Activated naive CD4-positive, alpha-beta T cell treated with anti-CD3 and anti-CD28 coated beads for 36 hours (primary cell): Measurements from ENCODE around the gene TMEM101. TPM values are rescaled to one million over a fixed set of nuclear protein-coding genes. Genes with fewer than 3 reads are reported as not detected.
"Not testable (repeated sequence)": the region's sequence is repeated elsewhere in the genome, so short reads cannot be mapped to it uniquely, and the experiment has no call there.

Experiments
- CTCF ChIA-PET: fragments of 350-600 bp; sonication (Branson Sonifier 250); formaldehyde crosslinking; loops from one replicate; lab custom pipeline; 2021; ENCODE audit warnings: antibody characterized with exemption; lab: Charles Lee
- DNase-seq: peaks from one replicate; pipeline ENCODE4 v3.0.0-alpha.2; 2020
- H3K27ac Mint-ChIP-seq: one replicate; pipeline ENCODE4 v1.8.0; 2021; ENCODE audit warnings: mild to moderate bottlenecking, mixed read lengths
- H3K27me3 Mint-ChIP-seq: one replicate; pipeline ENCODE4 v1.8.0; 2021; ENCODE audit warnings: low read depth, mixed read lengths
- H3K36me3 Mint-ChIP-seq: one replicate; pipeline ENCODE4 v1.8.0; 2021; ENCODE audit warnings: low read depth, mixed read lengths
- H3K4me1 Mint-ChIP-seq: one replicate; pipeline ENCODE4 v1.8.0; 2021; ENCODE audit warnings: low read depth, mixed read lengths
- H3K4me3 Mint-ChIP-seq: one replicate; pipeline ENCODE4 v1.8.0; 2021; ENCODE audit warnings: mild to moderate bottlenecking, moderate library complexity, mixed read lengths
- H3K9me3 Mint-ChIP-seq: one replicate; pipeline ENCODE4 v1.8.0; 2021; ENCODE audit warnings: mixed read lengths
- intact Hi-C: fragments of 100-400 bp; cut with micrococcal nuclease; formaldehyde crosslinking; loops from one replicate; pipeline ENCODE4 v1.15.1; 2023
- total RNA-seq, 2 experiments: library from RNA; stranded (reverse); gene quantifications; one replicate each; pipeline ENCODE4 v1.2.3, GENCODE V29; 2021

The TMEM101 gene
- 10 to 100 TPM; 25.6 to 26.7 TPM for total RNA-seq

DNA sequence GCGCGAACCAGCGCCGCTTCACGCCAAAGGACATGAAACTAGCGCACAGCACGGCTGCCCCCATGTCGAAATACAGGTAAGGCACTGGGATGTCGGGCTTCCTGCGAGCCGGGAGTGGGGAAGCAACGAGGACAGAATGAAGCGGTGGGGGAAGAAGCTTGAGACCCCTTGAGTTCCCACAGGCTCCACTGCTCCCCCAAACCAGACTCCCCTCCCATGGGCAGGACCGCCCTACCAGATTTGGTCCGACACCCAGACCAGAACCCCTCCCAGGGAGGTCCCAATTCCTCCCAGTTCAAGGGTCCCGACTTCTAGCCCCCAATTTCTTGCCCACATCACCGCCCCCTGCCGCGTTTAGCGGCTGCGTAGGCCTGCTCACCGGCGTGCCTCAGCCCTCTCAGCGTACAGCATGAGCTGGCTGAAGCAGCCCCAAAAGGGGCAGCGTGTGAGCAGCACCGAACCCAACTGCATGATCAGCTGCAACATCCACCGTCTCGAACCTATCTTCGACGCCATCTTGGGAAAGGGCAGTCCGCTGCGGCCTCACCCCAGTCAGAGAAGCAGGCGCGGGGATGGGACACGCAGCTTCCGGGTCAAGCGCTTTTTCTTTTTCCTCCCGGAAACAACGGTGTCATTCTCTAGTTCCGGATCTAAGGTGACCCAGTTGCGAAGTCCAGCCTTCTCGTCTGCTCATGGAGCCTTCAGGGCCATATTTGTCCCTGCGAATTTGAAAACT is at the start of gene TMEM101:
TMEM101 (minus strand) TSS at position 527 of the 736 bp plus-strand sequence; CDS start at position 516, 11 bp downstream.
- CTCF ChIA-PET, result interaction anchor here (1.9 kb wide), 1 partner anchor 109 kb away, joined by 4 read pairs; the partner anchor contains the start of gene HDAC5
- peak; percentile 93 for DNase-seq
- Mint-ChIP-seq H3K27ac (peak within 1 kb of the TSS; percentile 90), H3K4me3 (peak within 1 kb of the TSS; percentile 100), H3K4me1 (peaks cover 12% of the 10 kb centered on the region), H3K36me3 (peaks cover 4% of the 10 kb centered on the region), H3K27me3 (no peaks in the 10 kb centered on the region), H3K9me3 (no peaks in the 10 kb centered on the region)
- intact Hi-C loops, result loop anchor here (1.0 to 10.0 kb wide), 3 partner anchors 56 to 530 kb away; partner anchors contain the start of genes DHX8, G6PC3 and TMUB2

DNA sequence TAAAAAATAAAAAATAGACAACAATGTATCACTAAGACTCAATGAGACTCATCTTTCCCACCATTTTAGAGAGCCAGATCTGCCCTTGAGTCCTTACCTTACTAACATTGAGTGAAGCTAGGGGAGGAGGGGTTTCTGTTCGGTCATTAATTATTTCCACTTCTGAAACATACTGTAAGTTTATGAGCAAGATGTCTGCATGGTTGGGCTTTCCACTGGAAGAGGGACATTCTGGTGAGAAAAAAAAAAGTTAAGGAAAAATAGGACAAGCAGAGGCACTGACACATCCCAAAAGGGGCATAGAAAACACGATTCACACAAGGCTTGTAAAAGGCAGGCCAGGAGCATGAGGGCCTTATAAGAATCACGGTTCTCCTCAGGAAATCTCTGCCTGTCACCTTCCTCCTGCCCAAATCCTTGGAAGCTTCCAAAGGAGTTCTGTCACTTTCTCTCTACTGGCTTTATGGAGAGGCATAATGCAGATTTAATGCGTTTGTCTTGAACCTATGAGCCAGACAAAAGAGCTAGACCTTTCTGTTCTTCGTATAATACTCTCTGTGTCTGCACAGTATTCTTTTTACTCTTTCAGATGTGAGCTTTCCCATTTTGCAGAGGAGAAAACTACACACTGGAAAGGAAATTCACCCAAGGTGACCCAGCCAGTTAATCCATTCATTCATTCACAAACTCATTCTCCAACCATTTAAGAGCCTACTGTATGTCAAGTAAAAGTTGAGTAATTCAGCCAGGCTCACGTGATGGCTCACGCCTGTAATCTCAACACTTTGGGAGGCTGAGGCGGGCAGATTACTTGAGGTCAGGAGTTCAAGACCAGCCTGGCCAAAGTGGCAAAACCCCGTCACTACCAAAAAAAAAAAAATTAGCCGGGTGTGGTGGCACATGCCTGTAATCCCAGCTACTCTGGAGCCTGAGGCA is 49.2 kb upstream of the TMEM101 start:
- peak overlapping the region; percentile 15 for H3K27ac Mint-ChIP-seq
- no peak for DNase-seq
- H3K36me3 Mint-ChIP-seq, result peaks cover 38% of the 10 kb centered on the region
- peaks cover 62% of the 10 kb centered on the region for H3K4me1 Mint-ChIP-seq
- intact Hi-C loops, result no loop called here
- peak overlapping the region; percentile 2 for H3K4me3 Mint-ChIP-seq
- H3K9me3 Mint-ChIP-seq, result no peaks in the 10 kb centered on the region
- H3K27me3 Mint-ChIP-seq, result no peaks in the 10 kb centered on the region
- CTCF ChIA-PET, result interaction anchor here (0.7 kb wide), 1 partner anchor 42 kb away, joined by 3 read pairs; no protein-coding TSS in a partner anchor

- Mint-ChIP-seq H3K4me3 (no peak overlapping the region), H3K9me3 (no peaks in the 10 kb centered on the region), H3K27ac (no peak overlapping the region), H3K4me1 (peaks cover 57% of the 10 kb centered on the region), H3K36me3 (peaks cover 45% of the 10 kb centered on the region), H3K27me3 (no peaks in the 10 kb centered on the region)
- CTCF ChIA-PET, result no interaction called here
- intact Hi-C loops, result no loop called here
- no peak for DNase-seq
Measured at GRCh38 chr17:44062871-44063270, 48.1 kb upstream of the TMEM101 start.

- peaks cover 46% of the 10 kb centered on the region for H3K4me1 Mint-ChIP-seq
- CTCF ChIA-PET, result no interaction called here
- H3K27me3 Mint-ChIP-seq, result no peaks in the 10 kb centered on the region
- H3K27ac Mint-ChIP-seq, result no peak overlapping the region
- H3K4me3 Mint-ChIP-seq, result no peak overlapping the region
- no peak for DNase-seq
- H3K36me3 Mint-ChIP-seq, result peaks cover 45% of the 10 kb centered on the region
- intact Hi-C loops, result no loop called here
- H3K9me3 Mint-ChIP-seq, result no peaks in the 10 kb centered on the region
Measured at GRCh38 chr17:44061446-44061845, 46.7 kb upstream of the TMEM101 start.

DNA sequence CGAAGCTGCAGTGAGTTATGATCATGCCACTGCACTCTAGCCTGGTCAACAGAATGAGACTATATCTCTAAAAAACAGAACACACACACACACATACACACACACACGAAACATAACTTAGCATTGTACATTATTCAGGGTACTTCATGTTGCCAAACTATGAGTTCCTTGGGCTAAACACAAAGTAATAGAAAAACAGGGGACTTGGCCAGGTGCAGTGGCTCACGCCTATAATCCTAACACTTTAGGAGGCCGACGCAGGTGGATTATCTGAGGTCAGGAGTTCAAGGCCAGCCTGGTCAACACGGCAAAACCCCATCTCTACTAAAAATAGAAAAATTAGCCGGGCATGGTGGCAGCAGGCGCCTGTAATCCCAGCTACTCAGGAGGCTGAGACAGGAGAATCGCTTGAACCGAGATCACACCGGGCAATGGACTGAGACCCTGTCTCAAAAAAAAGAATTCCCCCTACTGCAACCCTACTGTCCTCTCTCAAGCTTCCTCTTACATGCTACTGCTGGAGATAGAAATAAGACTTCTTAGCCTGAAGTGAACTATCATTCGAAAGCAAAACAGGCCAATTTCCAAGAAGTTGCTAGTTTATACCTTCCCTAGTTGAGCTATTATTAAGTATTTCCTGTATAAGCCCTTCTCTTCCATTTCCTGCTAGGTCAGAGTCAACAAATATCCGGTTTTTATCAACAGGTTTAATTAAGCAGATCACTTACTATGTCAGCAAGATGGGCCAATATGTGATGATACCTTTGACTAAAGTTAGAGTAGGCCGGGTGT is 44.5 kb upstream of the TMEM101 start:
- H3K27ac Mint-ChIP-seq, result no peak overlapping the region

DNA sequence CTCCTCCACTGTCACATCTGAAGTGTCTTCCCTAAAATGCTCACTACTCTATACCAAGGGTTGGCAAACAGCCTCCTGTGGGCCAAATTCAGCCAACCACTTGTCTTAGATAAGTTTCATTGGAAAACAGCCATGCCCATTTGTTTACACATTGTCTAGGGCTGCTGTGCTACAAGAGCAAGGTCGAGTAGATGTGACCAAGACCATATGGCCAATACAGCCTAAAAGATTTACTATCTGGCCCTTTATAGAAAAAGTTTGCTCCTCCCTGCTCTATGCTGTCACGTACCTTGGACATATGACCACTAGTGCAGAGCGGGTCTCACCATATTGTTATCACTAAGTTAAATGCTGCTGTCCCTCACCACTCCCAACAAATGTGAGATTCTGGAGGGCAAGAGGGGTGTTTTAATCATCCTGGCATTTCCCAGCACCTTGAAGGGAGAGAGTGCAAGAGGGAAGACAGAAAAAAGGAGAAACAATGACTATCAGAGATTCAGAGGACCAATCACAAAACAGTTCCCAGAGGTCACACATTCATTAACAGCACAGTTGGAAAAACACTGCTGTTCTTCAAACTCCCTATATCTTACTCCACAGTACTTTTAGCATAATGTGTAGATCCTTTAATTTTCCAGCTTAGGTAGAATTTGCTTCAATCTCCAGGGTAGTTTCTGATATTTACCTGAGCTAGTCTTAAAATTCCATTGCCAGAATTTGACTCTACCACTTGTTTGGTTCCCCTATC is 38.5 kb upstream of the TMEM101 start:
- no peak overlapping the region for H3K27ac Mint-ChIP-seq
- no peak overlapping the region for H3K4me3 Mint-ChIP-seq
- intact Hi-C loops, result no loop called here

More for the DNA sequence above, 44.5 kb upstream of the TMEM101 start:
- H3K9me3 Mint-ChIP-seq, result no peaks in the 10 kb centered on the region
- no peak overlapping the region for H3K4me3 Mint-ChIP-seq
- intact Hi-C loops, result no loop called here
- H3K27me3 Mint-ChIP-seq, result no peaks in the 10 kb centered on the region
- H3K4me1 Mint-ChIP-seq, result peaks cover 40% of the 10 kb centered on the region
- CTCF ChIA-PET, result no interaction called here
- DNase-seq, result no peak
- H3K36me3 Mint-ChIP-seq, result peaks cover 42% of the 10 kb centered on the region

DNA sequence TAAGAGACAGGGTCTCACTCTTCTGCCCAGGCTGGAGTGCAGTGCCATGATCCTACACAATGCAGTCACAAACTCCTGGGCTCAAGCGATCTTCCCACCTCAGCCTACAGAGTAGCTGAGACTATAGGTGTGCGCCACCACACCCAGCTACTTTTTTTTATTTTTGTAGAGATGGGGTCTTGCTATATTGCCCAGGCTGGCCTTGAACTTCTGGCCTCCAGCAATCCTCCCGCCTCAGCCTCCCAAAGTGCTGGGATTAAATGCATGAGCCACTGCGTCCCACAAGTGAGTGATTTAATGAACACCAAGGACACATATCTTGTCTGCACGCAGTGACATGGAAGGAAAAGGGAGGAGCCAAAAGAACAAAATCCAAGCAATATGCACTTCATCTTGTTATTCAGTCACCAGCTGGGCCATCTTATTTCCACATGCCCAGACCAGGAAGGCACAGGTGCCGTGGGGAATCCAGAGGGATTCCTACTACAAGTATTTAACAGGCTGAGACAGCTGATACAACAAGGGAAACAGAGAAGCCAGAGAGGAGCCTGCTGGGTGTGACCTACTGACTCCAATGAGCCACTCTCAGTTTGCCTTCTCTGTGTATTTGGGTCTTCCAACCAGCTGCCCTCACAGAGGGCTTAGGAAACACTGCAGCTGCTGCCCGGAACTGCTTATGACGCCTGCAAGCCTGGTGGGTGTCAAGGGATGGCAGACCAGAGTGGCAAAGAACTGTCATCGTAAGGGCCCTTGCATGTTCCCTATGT is 34.7 kb upstream of the TMEM101 start:
- no peaks in the 10 kb centered on the region for H3K27me3 Mint-ChIP-seq
- peaks cover 31% of the 10 kb centered on the region for H3K36me3 Mint-ChIP-seq
- no peak overlapping the region for H3K4me3 Mint-ChIP-seq
- peaks cover 7% of the 10 kb centered on the region for H3K4me1 Mint-ChIP-seq
- intact Hi-C loops, result no loop called here
- CTCF ChIA-PET, result interaction anchor here (0.6 to 1.1 kb wide), 2 partner anchors 102 to 112 kb away, joined by 3 read pairs; no protein-coding TSS in a partner anchor
- DNase-seq, result no peak
- H3K27ac Mint-ChIP-seq, result no peak overlapping the region
- no peaks in the 10 kb centered on the region for H3K9me3 Mint-ChIP-seq

More for the DNA sequence above, 38.5 kb upstream of the TMEM101 start:
- peaks cover 27% of the 10 kb centered on the region for H3K36me3 Mint-ChIP-seq
- DNase-seq, result no peak
- no peaks in the 10 kb centered on the region for H3K9me3 Mint-ChIP-seq
- no peaks in the 10 kb centered on the region for H3K27me3 Mint-ChIP-seq
- H3K4me1 Mint-ChIP-seq, result peaks cover 8% of the 10 kb centered on the region
- CTCF ChIA-PET, result interaction anchor here (0.6 kb wide), 1 partner anchor 53 kb away, joined by 3 read pairs; no protein-coding TSS in a partner anchor

DNA sequence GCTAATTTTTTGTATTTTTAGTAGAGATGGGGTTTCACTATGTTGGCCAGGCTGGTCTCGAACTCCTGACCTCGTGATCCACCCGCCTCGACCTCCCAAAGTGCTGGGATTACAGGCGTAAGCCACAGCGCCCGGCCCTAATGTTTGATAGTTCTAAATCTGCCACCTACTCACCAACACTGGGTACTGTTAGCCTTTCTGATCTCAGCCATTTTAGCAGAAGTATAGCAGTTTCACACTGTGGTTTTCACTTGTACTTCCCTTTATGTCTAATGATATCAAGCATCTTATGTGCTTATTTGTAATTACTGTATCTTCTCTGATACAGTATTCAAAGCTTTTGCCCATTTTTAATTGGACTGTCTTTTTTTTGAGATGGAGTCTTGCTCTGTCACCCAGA is 32.1 kb upstream of the TMEM101 start:
- peaks cover 19% of the 10 kb centered on the region for H3K36me3 Mint-ChIP-seq
- DNase-seq, H3K27me3 Mint-ChIP-seq, H3K4me1 Mint-ChIP-seq, H3K4me3 Mint-ChIP-seq, H3K9me3 Mint-ChIP-seq, H3K27ac Mint-ChIP-seq, intact Hi-C loops: not testable (repeated sequence)
- CTCF ChIA-PET, result interaction anchor here (0.6 kb wide), 1 partner anchor 51 kb away, joined by 3 read pairs; no protein-coding TSS in a partner anchor

GRCh38 chr17:44045486-44045885 is 30.7 kb upstream of the TMEM101 start:
- H3K4me1 Mint-ChIP-seq, result peaks cover 11% of the 10 kb centered on the region
- CTCF ChIA-PET, result interaction anchor here (1.6 kb wide), 1 partner anchor 168 kb away, joined by 4 read pairs; no protein-coding TSS in a partner anchor
- H3K9me3 Mint-ChIP-seq, result no peaks in the 10 kb centered on the region
- intact Hi-C loops, result no loop called here
- H3K27ac Mint-ChIP-seq, result no peak overlapping the region
- H3K4me3 Mint-ChIP-seq, result no peak overlapping the region
- no peak for DNase-seq
- peaks cover 20% of the 10 kb centered on the region for H3K36me3 Mint-ChIP-seq
- H3K27me3 Mint-ChIP-seq, result no peaks in the 10 kb centered on the region

DNA sequence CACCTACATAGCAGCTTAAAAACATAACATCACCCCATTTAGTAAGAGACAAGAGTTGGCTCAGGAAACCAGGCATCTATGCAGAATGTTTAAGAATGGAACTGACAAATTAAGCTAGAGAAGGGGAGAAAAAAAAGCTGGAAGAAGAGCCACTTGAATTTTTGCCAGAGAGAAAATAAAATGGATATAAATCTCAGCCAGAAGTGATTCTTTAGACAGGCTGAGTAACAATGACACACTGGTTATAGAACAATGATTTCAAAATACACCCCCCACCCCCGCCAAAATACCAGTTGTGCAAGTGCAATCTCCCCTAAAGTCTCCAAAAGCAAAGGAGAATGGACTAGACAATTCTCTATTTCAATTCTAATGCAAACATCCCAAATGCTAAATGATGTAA is 29.3 kb upstream of the TMEM101 start:
- Mint-ChIP-seq H3K36me3 (peaks cover 26% of the 10 kb centered on the region), H3K4me3 (no peak overlapping the region), H3K9me3 (no peaks in the 10 kb centered on the region), H3K27me3 (no peaks in the 10 kb centered on the region), H3K27ac (no peak overlapping the region), H3K4me1 (peaks cover 11% of the 10 kb centered on the region)
- no peak for DNase-seq
- intact Hi-C loops, result loop anchor here (5.0 kb wide), 1 partner anchor 37 kb away; no protein-coding TSS in a partner anchor
- CTCF ChIA-PET, result interaction anchor here (0.6 to 4.8 kb wide), 8 partner anchors 61 to 171 kb away, joined by 3 to 26 read pairs (median 4); no protein-coding TSS in a partner anchor
